Epithelial cell of esophagus (primary cell): ENCODE data around the gene COG2.
"Not testable (repeated sequence)": the region's sequence is repeated elsewhere in the genome, so short reads cannot be mapped to it uniquely, and the experiment has no call there.

Experiments
- DNase-seq: peaks from one replicate; pipeline ENCODE4 v3.0.0; 2010; ENCODE audit warnings: low read depth
- H3K4me3 ChIP-seq: 2 replicates; pipeline ENCODE4 v1.5.1; 2011; ENCODE audit warnings: mild to moderate bottlenecking, low read length, control low read depth
- TF ChIP-seq, protein P1 (sequence below): IDR thresholded peaks from 2 replicates; pipeline ENCODE4 v1.5.1; 2011; ENCODE audit warnings: low read depth, mild to moderate bottlenecking, low read length, control low read depth, inconsistent platforms; ENCODE audit not compliant: insufficient read depth; ENCODE audit errors: missing control alignments

The COG2 gene

GRCh38 chr1:230713547-230713914 lies 71.2 kb downstream of the COG2 start:
- TF ChIP-seq, protein P1, sequence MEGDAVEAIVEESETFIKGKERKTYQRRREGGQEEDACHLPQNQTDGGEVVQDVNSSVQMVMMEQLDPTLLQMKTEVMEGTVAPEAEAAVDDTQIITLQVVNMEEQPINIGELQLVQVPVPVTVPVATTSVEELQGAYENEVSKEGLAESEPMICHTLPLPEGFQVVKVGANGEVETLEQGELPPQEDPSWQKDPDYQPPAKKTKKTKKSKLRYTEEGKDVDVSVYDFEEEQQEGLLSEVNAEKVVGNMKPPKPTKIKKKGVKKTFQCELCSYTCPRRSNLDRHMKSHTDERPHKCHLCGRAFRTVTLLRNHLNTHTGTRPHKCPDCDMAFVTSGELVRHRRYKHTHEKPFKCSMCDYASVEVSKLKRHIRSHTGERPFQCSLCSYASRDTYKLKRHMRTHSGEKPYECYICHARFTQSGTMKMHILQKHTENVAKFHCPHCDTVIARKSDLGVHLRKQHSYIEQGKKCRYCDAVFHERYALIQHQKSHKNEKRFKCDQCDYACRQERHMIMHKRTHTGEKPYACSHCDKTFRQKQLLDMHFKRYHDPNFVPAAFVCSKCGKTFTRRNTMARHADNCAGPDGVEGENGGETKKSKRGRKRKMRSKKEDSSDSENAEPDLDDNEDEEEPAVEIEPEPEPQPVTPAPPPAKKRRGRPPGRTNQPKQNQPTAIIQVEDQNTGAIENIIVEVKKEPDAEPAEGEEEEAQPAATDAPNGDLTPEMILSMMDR = no peak
- no peak overlapping the region for H3K4me3 ChIP-seq
- no peak for DNase-seq

- DNase-seq = no peak
- H3K4me3 ChIP-seq = no peak within 1 kb of the TSS
Measured at GRCh38 chr1:230713915-230714764, 71.9 kb downstream of the COG2 start, which contains the start of gene AGT. TSS of gene AGT (minus strand) at chr1:230714122. CDS start at chr1:230710823, 3,299 bp downstream.

DNA sequence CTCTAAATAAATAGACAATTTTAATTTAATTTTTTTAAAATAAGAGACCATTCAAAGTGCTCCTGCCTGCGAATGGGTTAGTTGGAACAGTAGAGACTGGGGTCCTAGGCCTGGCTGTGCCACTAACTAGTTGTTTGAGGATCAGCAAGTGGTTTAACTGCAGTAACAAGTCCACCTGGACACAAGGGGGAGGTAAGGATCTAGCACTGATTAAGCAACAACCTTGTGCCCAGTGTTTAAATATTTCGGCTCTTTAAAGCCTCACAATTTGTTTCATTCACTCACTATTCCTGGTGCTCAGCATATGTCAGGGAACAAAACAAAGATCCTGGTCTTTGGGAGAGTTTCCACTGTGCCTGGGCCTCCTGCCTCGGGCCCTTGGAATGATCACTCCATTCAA lies 73.2 kb downstream of the COG2 start:
- no peak overlapping the region for H3K4me3 ChIP-seq
- DNase-seq = no peak
- TF ChIP-seq, protein P1 = no peak

More at GRCh38 chr1:230713915-230714764, 71.9 kb downstream of the COG2 start, which contains the start of gene AGT:
- TF ChIP-seq, protein P1 = no peak

DNA sequence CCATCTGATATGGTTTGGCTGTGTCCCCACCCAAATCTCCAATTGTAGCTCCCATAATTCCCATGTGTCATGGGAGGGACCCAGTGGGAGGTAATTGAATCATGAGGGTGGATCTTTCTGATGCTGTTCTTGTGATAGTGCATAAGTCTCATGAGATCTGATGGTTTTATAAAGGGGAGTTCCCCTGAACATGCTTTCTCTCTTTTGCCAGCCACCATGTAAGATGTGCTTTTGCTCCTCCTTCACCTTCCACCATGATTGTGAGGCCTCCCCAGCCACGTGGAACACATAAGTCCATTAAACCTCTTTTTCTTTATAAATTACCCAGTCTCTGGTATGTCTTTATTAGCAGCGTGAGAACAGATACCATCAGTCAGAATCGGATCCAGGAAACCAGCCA lies 74.2 kb downstream of the COG2 start:
- not testable (repeated sequence) for DNase-seq, H3K4me3 ChIP-seq

GRCh38 chr1:230717251-230717650 lies 75.0 kb downstream of the COG2 start:
- TF ChIP-seq, protein P1 = no peak
- no peak overlapping the region for H3K4me3 ChIP-seq
- no peak for DNase-seq

- not testable (repeated sequence) for H3K4me3 ChIP-seq, DNase-seq
Measured at GRCh38 chr1:230721849-230722522, 79.7 kb downstream of the COG2 start.

DNA sequence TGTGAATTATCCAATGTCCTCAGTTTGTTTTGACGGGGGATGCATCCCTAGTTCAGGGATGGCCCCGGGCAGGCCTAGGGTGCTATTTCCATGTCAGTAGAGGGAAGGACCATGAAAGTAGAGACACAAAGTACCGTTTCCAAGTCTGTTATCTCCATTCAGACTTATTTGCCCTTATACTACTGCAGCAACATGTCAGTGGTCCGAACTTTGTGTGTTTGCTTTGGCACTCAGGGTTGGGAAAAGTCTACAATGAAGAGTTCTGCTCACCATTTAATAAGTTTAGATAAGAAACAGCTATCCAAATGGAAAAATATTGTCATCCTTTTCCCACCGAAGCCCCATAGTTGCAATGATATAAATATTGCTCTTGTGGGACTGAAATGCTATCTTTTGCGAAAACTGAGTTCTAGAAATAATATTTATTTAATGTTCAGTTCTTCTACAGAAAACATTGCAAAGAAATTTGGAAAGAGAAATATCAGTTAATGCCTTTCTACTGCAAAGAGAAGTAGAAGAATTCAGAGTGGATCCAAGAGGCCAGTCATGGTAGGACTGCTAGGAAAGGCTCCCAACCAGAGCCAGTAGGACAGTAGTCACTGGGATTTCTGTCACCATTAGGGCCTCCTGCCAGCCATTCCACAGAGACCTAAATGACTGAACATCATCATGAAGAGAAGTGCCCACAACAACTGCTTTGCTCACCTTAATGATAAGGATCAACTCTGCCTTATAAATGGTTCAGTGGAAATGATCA lies 83.2 kb downstream of the COG2 start:
- TF ChIP-seq, protein P1 = no peak
- no peak for DNase-seq

More for the DNA sequence above, 83.2 kb downstream of the COG2 start:
- no peak overlapping the region for H3K4me3 ChIP-seq
